ENCODE results near the gene ZWILCH. TPM values are rescaled to one million over a fixed set of nuclear protein-coding genes. Genes with fewer than 3 reads are reported as not detected.
"Not testable (repeated sequence)": the region's sequence is repeated elsewhere in the genome, so short reads cannot be mapped to it uniquely, and the experiment has no call there.

ZWILCH gene
- 38.0 TPM for polyA plus RNA-seq (2013, experiment 1 of 2)
- polyA plus RNA-seq (2013, experiment 2 of 2), result 38.4 TPM

- no peak within 1 kb of the TSS for H2BK15ac ChIP-seq (replicated peaks; ENCODE audit: low read depth)
- peaks cover 46% of the 10 kb centered on the region for H3K79me2 ChIP-seq (ENCODE audit: control insufficient read depth, insufficient read depth, low read length)
- H2AK5ac ChIP-seq (ENCODE audit: low read length), result peak within 1 kb of the TSS; percentile 96
- H3K18ac ChIP-seq (ENCODE audit: low read length), result peak within 1 kb of the TSS; percentile 91
- DNase-seq, result peak; percentile 93
- H3K4me3 ChIP-seq (ENCODE audit: low read length), result peak within 1 kb of the TSS; percentile 99
- H4K8ac ChIP-seq (ENCODE audit: low read depth, low read length), result no peak within 1 kb of the TSS
- peak within 1 kb of the TSS; percentile 20 for H3K23ac ChIP-seq (ENCODE audit: low read length)
- peak within 1 kb of the TSS; percentile 89 for H3K4me2 ChIP-seq (ENCODE audit: low read length)
- peaks cover 4% of the 10 kb centered on the region for H3K36me3 ChIP-seq (ENCODE audit: control insufficient read depth, insufficient read depth, low read length)
- H3K9ac ChIP-seq (ENCODE audit: low read length), result peak within 1 kb of the TSS; percentile 96
- peak within 1 kb of the TSS; percentile 80 for H3K27ac ChIP-seq (ENCODE audit: low read depth, low read length)
- no CpG with 5 or more reads among the region's 46 CpGs for WGBS (ENCODE audit: extremely low coverage, insufficient coverage, low lambda C conversion rate)
- peak within 1 kb of the TSS; percentile 98 for H2BK5ac ChIP-seq (ENCODE audit: low read length)
- H3K56ac ChIP-seq (ENCODE audit: low read length), result peak within 1 kb of the TSS; percentile 99
- H3K27me3 ChIP-seq (ENCODE audit: insufficient read depth, low read length, poor library complexity), result no peaks in the 10 kb centered on the region
- H4K5ac ChIP-seq (ENCODE audit: low read length), result no peak within 1 kb of the TSS
- peaks cover 3% of the 10 kb centered on the region for H3K4me1 ChIP-seq (ENCODE audit: control insufficient read depth, low read depth, low read length)
- H3K4ac ChIP-seq (ENCODE audit: low read depth, low read length), result peak within 1 kb of the TSS; percentile 95
- H2BK120ac ChIP-seq (ENCODE audit: low read depth, low read length), result no peak within 1 kb of the TSS
- peaks cover 6% of the 10 kb centered on the region for H3K79me1 ChIP-seq (ENCODE audit: low read length)
These were observed at the start of gene ZWILCH, which contains the start of gene RPL4 for GRCh38 chr15:66504563-66505429. Gene ZWILCH, plus strand, starts transcription at chr15:66505326. Its CDS starts 13 bp downstream, at chr15:66505339. Gene RPL4, minus strand, starts transcription at chr15:66504855. Its CDS starts 65 bp downstream, at chr15:66504790.

GRCh38 chr15:66456211-66456610 is 48.9 kb upstream of the ZWILCH start:
- H3K56ac ChIP-seq (ENCODE audit: low read length), result no peak overlapping the region
- H2BK15ac ChIP-seq (replicated peaks; ENCODE audit: low read depth), result no peak overlapping the region
- WGBS (ENCODE audit: extremely low coverage, insufficient coverage, low lambda C conversion rate), result no CpG with 5 or more reads among the region's 3 CpGs
- H3K4me3 ChIP-seq (ENCODE audit: low read length), result no peak overlapping the region
- DNase-seq, result no peak
- no peaks in the 10 kb centered on the region for H3K79me2 ChIP-seq (ENCODE audit: control insufficient read depth, insufficient read depth, low read length)
- H3K36me3 ChIP-seq (ENCODE audit: control insufficient read depth, insufficient read depth, low read length), result no peaks in the 10 kb centered on the region
- no peak overlapping the region for H4K5ac ChIP-seq (ENCODE audit: low read length)
- no peak overlapping the region for H2AK5ac ChIP-seq (ENCODE audit: low read length)
- no peak overlapping the region for H2BK120ac ChIP-seq (ENCODE audit: low read depth, low read length)
- H2BK5ac ChIP-seq (ENCODE audit: low read length), result no peak overlapping the region
- peaks cover 3% of the 10 kb centered on the region for H3K79me1 ChIP-seq (ENCODE audit: low read length)
- no peak overlapping the region for H3K23ac ChIP-seq (ENCODE audit: low read length)
- H3K4me1 ChIP-seq (ENCODE audit: control insufficient read depth, low read depth, low read length), result peaks cover 2% of the 10 kb centered on the region
- H3K4me2 ChIP-seq (ENCODE audit: low read length), result no peak overlapping the region
- H3K18ac ChIP-seq (ENCODE audit: low read length), result no peak overlapping the region
- no peak overlapping the region for H3K9ac ChIP-seq (ENCODE audit: low read length)
- no peaks in the 10 kb centered on the region for H3K27me3 ChIP-seq (ENCODE audit: insufficient read depth, low read length, poor library complexity)
- no peak overlapping the region for H4K8ac ChIP-seq (ENCODE audit: low read depth, low read length)
- no peak overlapping the region for H3K4ac ChIP-seq (ENCODE audit: low read depth, low read length)
- no peak overlapping the region for H3K27ac ChIP-seq (ENCODE audit: low read depth, low read length)

- Histone ChIP-seq H3K27ac (ENCODE audit: low read depth, low read length) (no peak overlapping the region), H3K4me2 (ENCODE audit: low read length) (no peak overlapping the region), H3K79me1 (ENCODE audit: low read length) (peaks cover 3% of the 10 kb centered on the region), H2BK15ac (replicated peaks; ENCODE audit: low read depth) (no peak overlapping the region), H3K4me3 (ENCODE audit: low read length) (no peak overlapping the region), H3K4ac (ENCODE audit: low read depth, low read length) (no peak overlapping the region), H3K56ac (ENCODE audit: low read length) (no peak overlapping the region), H4K5ac (ENCODE audit: low read length) (no peak overlapping the region), H3K18ac (ENCODE audit: low read length) (no peak overlapping the region), H2BK120ac (ENCODE audit: low read depth, low read length) (no peak overlapping the region), H3K36me3 (ENCODE audit: control insufficient read depth, insufficient read depth, low read length) (no peaks in the 10 kb centered on the region), H2AK5ac (ENCODE audit: low read length) (peak overlapping the region; percentile 43), H3K23ac (ENCODE audit: low read length) (no peak overlapping the region), H3K27me3 (ENCODE audit: insufficient read depth, low read length, poor library complexity) (no peaks in the 10 kb centered on the region), H3K9ac (ENCODE audit: low read length) (no peak overlapping the region), H2BK5ac (ENCODE audit: low read length) (no peak overlapping the region), H3K4me1 (ENCODE audit: control insufficient read depth, low read depth, low read length) (peaks cover 12% of the 10 kb centered on the region), H4K8ac (ENCODE audit: low read depth, low read length) (no peak overlapping the region), H3K79me2 (ENCODE audit: control insufficient read depth, insufficient read depth, low read length) (no peaks in the 10 kb centered on the region)
- DNase-seq, result peak; percentile 52
- no CpG with 5 or more reads among the region's 3 CpGs for WGBS (ENCODE audit: extremely low coverage, insufficient coverage, low lambda C conversion rate)
These were observed 45.1 kb upstream of the ZWILCH start for GRCh38 chr15:66459818-66460615.

GRCh38 chr15:66461294-66461693 is 43.8 kb upstream of the ZWILCH start:
- peaks cover 12% of the 10 kb centered on the region for H3K4me1 ChIP-seq (ENCODE audit: control insufficient read depth, low read depth, low read length)
- not testable (repeated sequence) for H4K8ac ChIP-seq (ENCODE audit: low read depth, low read length)

GRCh38 chr15:66461917-66462316 is 43.2 kb upstream of the ZWILCH start:
- H3K79me1 ChIP-seq (ENCODE audit: low read length), result peaks cover 3% of the 10 kb centered on the region
- no peak overlapping the region for H3K4me3 ChIP-seq (ENCODE audit: low read length)
- H3K4me1 ChIP-seq (ENCODE audit: control insufficient read depth, low read depth, low read length), result peaks cover 12% of the 10 kb centered on the region
- no peak overlapping the region for H2AK5ac ChIP-seq (ENCODE audit: low read length)
- no peak overlapping the region for H4K8ac ChIP-seq (ENCODE audit: low read depth, low read length)
- H2BK120ac ChIP-seq (ENCODE audit: low read depth, low read length), result no peak overlapping the region
- H3K56ac ChIP-seq (ENCODE audit: low read length), result no peak overlapping the region
- no peak overlapping the region for H3K4me2 ChIP-seq (ENCODE audit: low read length)
- no peak overlapping the region for H3K4ac ChIP-seq (ENCODE audit: low read depth, low read length)
- H3K23ac ChIP-seq (ENCODE audit: low read length), result no peak overlapping the region
- H3K27me3 ChIP-seq (ENCODE audit: insufficient read depth, low read length, poor library complexity), result no peaks in the 10 kb centered on the region
- no peak for DNase-seq
- no peaks in the 10 kb centered on the region for H3K36me3 ChIP-seq (ENCODE audit: control insufficient read depth, insufficient read depth, low read length)
- peak overlapping the region; percentile 30 for H3K18ac ChIP-seq (ENCODE audit: low read length)
- H3K27ac ChIP-seq (ENCODE audit: low read depth, low read length), result no peak overlapping the region
- H2BK5ac ChIP-seq (ENCODE audit: low read length), result peak overlapping the region; percentile 2
- no CpG with 5 or more reads among the region's 2 CpGs for WGBS (ENCODE audit: extremely low coverage, insufficient coverage, low lambda C conversion rate)
- no peaks in the 10 kb centered on the region for H3K79me2 ChIP-seq (ENCODE audit: control insufficient read depth, insufficient read depth, low read length)
- H3K9ac ChIP-seq (ENCODE audit: low read length), result no peak overlapping the region
- H4K5ac ChIP-seq (ENCODE audit: low read length), result no peak overlapping the region
- no peak overlapping the region for H2BK15ac ChIP-seq (replicated peaks; ENCODE audit: low read depth)

More at GRCh38 chr15:66461294-66461693, 43.8 kb upstream of the ZWILCH start:
- not testable (repeated sequence) for H3K79me2 ChIP-seq (ENCODE audit: control insufficient read depth, insufficient read depth, low read length); H3K36me3 ChIP-seq (ENCODE audit: control insufficient read depth, insufficient read depth, low read length); H4K5ac ChIP-seq (ENCODE audit: low read length); DNase-seq; H3K27ac ChIP-seq (ENCODE audit: low read depth, low read length); H3K23ac ChIP-seq (ENCODE audit: low read length); H3K27me3 ChIP-seq (ENCODE audit: insufficient read depth, low read length, poor library complexity); H3K4me2 ChIP-seq (ENCODE audit: low read length); H2BK120ac ChIP-seq (ENCODE audit: low read depth, low read length); H3K9ac ChIP-seq (ENCODE audit: low read length); H2BK5ac ChIP-seq (ENCODE audit: low read length); H3K79me1 ChIP-seq (ENCODE audit: low read length); H2AK5ac ChIP-seq (ENCODE audit: low read length); H3K4me3 ChIP-seq (ENCODE audit: low read length)
- H3K56ac ChIP-seq (ENCODE audit: low read length), result peak overlapping the region; percentile 30
- no CpG with 5 or more reads among the region's 6 CpGs for WGBS (ENCODE audit: extremely low coverage, insufficient coverage, low lambda C conversion rate)
- H2BK15ac ChIP-seq (replicated peaks; ENCODE audit: low read depth), result peak overlapping the region; percentile 59
- peak overlapping the region; percentile 30 for H3K18ac ChIP-seq (ENCODE audit: low read length)
- peak overlapping the region; percentile 64 for H3K4ac ChIP-seq (ENCODE audit: low read depth, low read length)

All from mesendoderm (in vitro differentiated cells).